Stimulated activated naive B cell treated with anti-CD40 and anti-IgM and Interleukin-4, amounts not matched to agents 10 μg/mL and 1 μg/mL and 100 μg/mL, for 72 hours (primary cell): ENCODE results near the gene ACOT4.
A peak's percentile ranks its signal among the peaks of the same experiment; 100 is the strongest.
"Not testable (repeated sequence)": the region's sequence is repeated elsewhere in the genome, so short reads cannot be mapped to it uniquely, and the experiment has no call there.

Experiments
- ATAC-seq, 2 donors: fragments of 150-1000 bp; cut with Tn5 transposase; replicated peaks; 2 replicates each; pipeline ENCODE4 v1.10.0; 2021; ENCODE audit warnings: moderate library complexity in 1 of 2
- DNase-seq: peaks from one replicate; pipeline ENCODE4 v3.0.0; 2021
- H3K27ac Mint-ChIP-seq: one replicate; pipeline ENCODE4 v1.8.0; 2022; ENCODE audit warnings: mild to moderate bottlenecking, mixed read lengths
- H3K27me3 Mint-ChIP-seq, 2 donors: one replicate each; pipeline ENCODE4 v1.8.0; 2022; ENCODE audit warnings: mixed read lengths in 2 of 2
- H3K36me3 Mint-ChIP-seq, 2 donors: one replicate each; pipeline ENCODE4 v1.8.0; 2022; ENCODE audit warnings: mixed read lengths in 2 of 2, mild to moderate bottlenecking in 1 of 2
- H3K4me1 Mint-ChIP-seq, 2 donors: one replicate each; pipeline ENCODE4 v1.8.0; 2022; ENCODE audit warnings: mixed read lengths in 2 of 2, mild to moderate bottlenecking in 1 of 2
- H3K4me3 Mint-ChIP-seq, 2 donors: one replicate each; pipeline ENCODE4 v1.8.0; 2022; ENCODE audit warnings: mild to moderate bottlenecking in 2 of 2, mixed read lengths in 2 of 2, moderate library complexity in 1 of 2
- H3K9me3 Mint-ChIP-seq, 2 donors: one replicate each; pipeline ENCODE4 v1.8.0; 2022; ENCODE audit warnings: mixed read lengths in 2 of 2, mild to moderate bottlenecking in 1 of 2

ACOT4 gene, protein sequence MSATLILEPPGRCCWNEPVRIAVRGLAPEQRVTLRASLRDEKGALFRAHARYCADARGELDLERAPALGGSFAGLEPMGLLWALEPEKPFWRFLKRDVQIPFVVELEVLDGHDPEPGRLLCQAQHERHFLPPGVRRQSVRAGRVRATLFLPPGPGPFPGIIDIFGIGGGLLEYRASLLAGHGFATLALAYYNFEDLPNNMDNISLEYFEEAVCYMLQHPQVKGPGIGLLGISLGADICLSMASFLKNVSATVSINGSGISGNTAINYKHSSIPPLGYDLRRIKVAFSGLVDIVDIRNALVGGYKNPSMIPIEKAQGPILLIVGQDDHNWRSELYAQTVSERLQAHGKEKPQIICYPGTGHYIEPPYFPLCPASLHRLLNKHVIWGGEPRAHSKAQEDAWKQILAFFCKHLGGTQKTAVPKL

DNA sequence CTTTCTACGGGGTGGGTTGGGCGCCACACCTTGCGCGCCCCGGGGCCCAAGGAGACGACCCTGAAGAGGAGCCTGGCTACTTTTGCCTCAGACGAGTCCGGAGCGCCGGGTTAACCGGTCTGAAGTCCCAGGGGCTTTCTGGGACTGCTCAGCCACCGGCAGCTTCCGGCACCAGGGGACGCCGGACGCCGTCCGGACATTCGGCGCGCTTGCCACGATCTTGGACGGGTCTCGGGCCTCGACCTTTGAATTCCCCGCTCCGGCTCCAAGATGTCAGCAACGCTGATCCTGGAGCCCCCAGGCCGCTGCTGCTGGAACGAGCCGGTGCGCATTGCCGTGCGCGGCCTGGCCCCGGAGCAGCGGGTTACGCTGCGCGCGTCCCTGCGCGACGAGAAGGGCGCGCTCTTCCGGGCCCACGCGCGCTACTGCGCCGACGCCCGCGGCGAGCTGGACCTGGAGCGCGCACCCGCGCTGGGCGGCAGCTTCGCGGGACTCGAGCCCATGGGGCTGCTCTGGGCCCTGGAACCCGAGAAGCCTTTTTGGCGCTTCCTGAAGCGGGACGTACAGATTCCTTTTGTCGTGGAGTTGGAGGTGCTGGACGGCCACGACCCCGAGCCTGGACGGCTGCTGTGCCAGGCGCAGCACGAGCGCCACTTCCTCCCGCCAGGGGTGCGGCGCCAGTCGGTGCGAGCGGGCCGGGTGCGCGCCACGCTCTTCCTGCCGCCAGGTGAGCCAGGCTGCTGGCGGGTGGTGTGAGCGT lies at the start of gene ACOT4:
Gene ACOT4 (plus strand): TSS at position 184 of the 760 bp plus-strand sequence. CDS start 87 bp downstream, at position 271.
- Mint-ChIP-seq H3K27ac (peak within 1 kb of the TSS; percentile 47), H3K4me1 (peaks cover 3 to 11% of the 10 kb centered on the region in 2 donors), H3K27me3 (peaks cover 0 to 13% of the 10 kb centered on the region in 2 donors), H3K36me3 (no peaks in the 10 kb centered on the region), H3K9me3 (no peaks in the 10 kb centered on the region), H3K4me3 (peak within 1 kb of the TSS; percentile 81 to 90)
- DNase-seq (peak; percentile 32), ATAC-seq (peak; percentile 82 to 86)

GRCh38 chr14:73542961-73543360 lies 48.7 kb upstream of the ACOT4 start:
- H3K27ac Mint-ChIP-seq, ATAC-seq, DNase-seq, H3K4me3 Mint-ChIP-seq, H3K27me3 Mint-ChIP-seq, H3K9me3 Mint-ChIP-seq, H3K4me1 Mint-ChIP-seq, H3K36me3 Mint-ChIP-seq: not testable (repeated sequence)

DNA sequence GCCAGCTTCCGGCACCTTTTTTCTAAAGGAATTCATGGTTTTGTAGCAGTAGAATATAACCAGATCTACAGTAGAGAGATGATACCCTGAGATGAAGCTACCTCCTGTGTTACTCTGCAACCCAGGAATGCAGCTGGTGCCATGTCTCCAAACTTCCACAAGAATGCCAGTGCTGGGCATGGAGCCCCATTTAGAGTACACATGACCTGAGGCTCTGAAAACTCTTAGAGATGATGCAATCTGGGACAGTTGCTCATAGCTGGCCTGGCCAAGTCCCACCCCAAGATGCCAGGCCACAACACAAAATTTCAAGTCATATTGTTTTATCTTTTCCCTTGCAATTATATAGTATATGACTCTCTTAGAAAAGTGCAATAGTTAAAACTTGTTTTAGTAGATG lies 46.3 kb upstream of the ACOT4 start:
- H3K27me3 Mint-ChIP-seq, H3K36me3 Mint-ChIP-seq, ATAC-seq, H3K9me3 Mint-ChIP-seq, H3K4me3 Mint-ChIP-seq, H3K4me1 Mint-ChIP-seq, DNase-seq, H3K27ac Mint-ChIP-seq: not testable (repeated sequence)

DNA sequence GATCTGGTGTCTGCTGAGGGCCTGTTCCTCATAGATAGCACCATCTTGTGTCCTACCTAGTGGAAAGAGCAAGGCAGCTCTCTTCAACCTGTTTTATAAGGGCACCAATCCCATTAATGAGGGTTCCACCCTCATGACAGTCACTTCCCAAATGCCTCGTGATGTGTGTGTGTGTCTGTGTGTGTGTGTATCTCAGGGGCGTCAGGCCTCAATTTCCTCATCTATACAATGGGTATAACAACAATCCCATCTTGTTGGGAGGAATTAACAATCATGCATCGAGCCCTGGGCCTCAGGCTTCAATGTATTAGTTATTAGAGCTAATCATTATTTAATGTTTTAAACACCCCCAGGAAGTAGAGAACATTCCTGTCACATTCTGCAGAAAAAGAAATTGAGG lies 42.6 kb upstream of the ACOT4 start:
- H3K27ac Mint-ChIP-seq, ATAC-seq, H3K27me3 Mint-ChIP-seq, H3K36me3 Mint-ChIP-seq, H3K4me1 Mint-ChIP-seq, DNase-seq, H3K4me3 Mint-ChIP-seq, H3K9me3 Mint-ChIP-seq: not testable (repeated sequence)

DNA sequence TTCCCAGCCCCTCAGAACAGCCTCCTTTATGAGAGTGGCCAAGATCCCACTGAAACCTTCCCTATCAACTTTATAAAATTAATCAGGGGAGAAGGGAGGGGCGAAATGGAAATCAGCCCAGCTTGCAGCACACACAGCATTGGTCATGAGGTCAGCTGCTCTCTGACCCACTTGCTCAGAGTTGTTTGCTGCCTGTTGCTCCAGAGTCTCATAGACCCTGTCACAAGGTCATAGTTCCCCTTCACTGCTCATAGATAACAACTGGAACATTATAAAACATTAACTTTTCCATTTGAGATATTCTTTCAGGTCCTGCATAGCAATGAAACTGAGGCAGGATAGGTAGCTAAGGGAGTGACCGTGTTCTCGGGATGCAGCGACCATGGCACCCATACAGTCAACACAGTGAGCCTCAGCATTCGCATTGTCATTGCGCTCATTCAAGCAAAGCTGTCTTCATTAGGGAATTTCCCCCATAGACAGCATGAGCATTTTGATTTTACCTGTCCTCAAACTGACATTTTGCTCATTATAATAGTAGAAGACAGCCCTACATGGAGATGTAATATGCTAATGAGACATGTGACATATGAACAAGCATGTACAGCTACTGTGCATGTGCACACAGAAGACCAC lies 41.7 kb upstream of the ACOT4 start:
- not testable (repeated sequence) for H3K36me3 Mint-ChIP-seq, H3K4me3 Mint-ChIP-seq, H3K27ac Mint-ChIP-seq, H3K4me1 Mint-ChIP-seq, H3K27me3 Mint-ChIP-seq, H3K9me3 Mint-ChIP-seq, DNase-seq
- peak; percentile 94 to 98 for ATAC-seq

GRCh38 chr14:73553845-73554244 lies 37.8 kb upstream of the ACOT4 start:
- no peaks in the 10 kb centered on the region for H3K9me3 Mint-ChIP-seq

GRCh38 chr14:73557201-73557600 lies 34.5 kb upstream of the ACOT4 start:
- not testable (repeated sequence) for H3K4me1 Mint-ChIP-seq, DNase-seq, H3K9me3 Mint-ChIP-seq, H3K27ac Mint-ChIP-seq, H3K4me3 Mint-ChIP-seq, H3K27me3 Mint-ChIP-seq, ATAC-seq, H3K36me3 Mint-ChIP-seq

More at GRCh38 chr14:73553845-73554244, 37.8 kb upstream of the ACOT4 start:
- DNase-seq: no peak
- Mint-ChIP-seq H3K36me3 (no peaks in the 10 kb centered on the region), H3K27me3 (peaks cover 0 to 4% of the 10 kb centered on the region in 2 donors), H3K4me1 (peaks cover 1 to 5% of the 10 kb centered on the region in 2 donors), H3K27ac (no peak overlapping the region), H3K4me3 (no peak overlapping the region)
- ATAC-seq: no peak

DNA sequence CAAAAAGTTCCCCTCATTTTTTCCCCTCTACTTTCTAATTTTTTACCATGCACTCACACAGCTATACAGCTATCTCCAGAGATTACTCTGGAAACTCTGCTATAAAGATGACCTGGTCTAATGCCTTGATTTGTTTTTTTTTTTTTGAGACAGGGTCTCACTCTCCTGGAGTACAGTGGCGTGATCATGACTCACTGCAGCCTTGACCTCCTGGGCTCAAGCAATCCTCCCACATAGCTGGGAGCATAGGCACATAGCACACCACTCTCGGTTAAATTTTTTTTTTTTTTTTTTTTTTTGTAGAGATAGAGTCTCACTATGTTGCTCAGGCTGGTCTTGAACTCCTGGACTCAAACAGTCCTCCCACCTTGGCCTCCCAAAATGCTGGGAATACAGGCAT lies 33.4 kb upstream of the ACOT4 start:
- H3K4me3 Mint-ChIP-seq, DNase-seq, H3K27ac Mint-ChIP-seq, H3K4me1 Mint-ChIP-seq, ATAC-seq, H3K27me3 Mint-ChIP-seq, H3K9me3 Mint-ChIP-seq: not testable (repeated sequence)
- peaks cover 11 to 13% of the 10 kb centered on the region in 2 donors for H3K36me3 Mint-ChIP-seq

- not testable (repeated sequence) for H3K4me3 Mint-ChIP-seq, ATAC-seq, H3K9me3 Mint-ChIP-seq, H3K27me3 Mint-ChIP-seq, H3K27ac Mint-ChIP-seq, DNase-seq
- Mint-ChIP-seq H3K36me3 (peaks cover 29 to 30% of the 10 kb centered on the region in 2 donors), H3K4me1 (peaks cover 7 to 20% of the 10 kb centered on the region in 2 donors)
Observed at GRCh38 chr14:73562256-73562655, 29.4 kb upstream of the ACOT4 start.

GRCh38 chr14:73562696-73563095 lies 29.0 kb upstream of the ACOT4 start:
- not testable (repeated sequence) for DNase-seq, H3K9me3 Mint-ChIP-seq, H3K4me3 Mint-ChIP-seq

DNA sequence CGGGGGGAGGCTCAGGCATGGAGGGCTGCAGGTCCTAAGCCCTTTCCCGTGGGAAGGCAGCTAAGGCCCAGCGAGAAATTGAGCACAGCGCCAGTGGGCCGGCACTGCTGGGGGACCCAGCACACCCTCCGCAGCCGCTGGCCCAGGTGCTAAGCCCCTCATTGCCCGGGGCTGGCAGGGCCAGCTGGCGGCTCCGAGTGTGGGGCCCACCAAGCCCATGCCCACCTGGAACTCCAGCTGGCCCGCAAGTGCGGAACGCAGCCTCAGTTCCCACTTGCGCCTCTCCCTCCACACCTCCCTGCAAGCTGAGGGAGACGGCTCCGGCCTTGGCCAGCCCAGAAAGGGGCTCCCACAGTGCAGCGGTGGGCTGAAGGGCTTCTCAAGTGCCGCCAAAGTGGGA lies 25.2 kb upstream of the ACOT4 start:
- H3K27me3 Mint-ChIP-seq, DNase-seq, H3K4me3 Mint-ChIP-seq, ATAC-seq, H3K27ac Mint-ChIP-seq, H3K9me3 Mint-ChIP-seq: not testable (repeated sequence)
- Mint-ChIP-seq H3K4me1 (peaks cover 28 to 42% of the 10 kb centered on the region in 2 donors), H3K36me3 (peaks cover 29 to 39% of the 10 kb centered on the region in 2 donors)

More at GRCh38 chr14:73562696-73563095, 29.0 kb upstream of the ACOT4 start:
- not testable (repeated sequence) for H3K27me3 Mint-ChIP-seq, ATAC-seq, H3K27ac Mint-ChIP-seq
- Mint-ChIP-seq H3K36me3 (peaks cover 31 to 34% of the 10 kb centered on the region in 2 donors), H3K4me1 (peaks cover 8 to 25% of the 10 kb centered on the region in 2 donors)

DNA sequence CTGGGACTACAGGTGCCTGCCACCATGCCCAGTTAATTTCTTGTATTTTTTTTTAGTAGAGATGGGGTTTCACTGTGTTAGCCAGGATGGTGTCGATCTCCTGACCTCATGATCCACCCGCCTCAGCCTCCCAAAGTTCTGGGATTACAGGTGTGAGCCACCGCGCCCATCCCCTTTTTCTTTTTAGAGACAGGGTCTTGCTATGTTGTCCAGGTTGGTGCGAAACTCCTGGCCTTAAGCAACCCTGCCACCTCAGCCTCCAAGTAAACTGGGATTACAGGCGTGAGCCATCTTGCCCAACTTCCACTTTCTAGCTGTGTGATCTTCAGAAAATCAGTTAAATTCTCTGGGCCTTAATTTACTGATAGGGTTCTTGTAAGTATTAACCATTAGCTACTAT lies 24.7 kb upstream of the ACOT4 start:
- Mint-ChIP-seq H3K36me3 (peaks cover 25 to 34% of the 10 kb centered on the region in 2 donors), H3K4me3 (peak overlapping the region; percentile 21 to 44), H3K4me1 (peaks cover 28 to 42% of the 10 kb centered on the region in 2 donors)
- ATAC-seq, DNase-seq, H3K9me3 Mint-ChIP-seq, H3K27ac Mint-ChIP-seq, H3K27me3 Mint-ChIP-seq: not testable (repeated sequence)

DNA sequence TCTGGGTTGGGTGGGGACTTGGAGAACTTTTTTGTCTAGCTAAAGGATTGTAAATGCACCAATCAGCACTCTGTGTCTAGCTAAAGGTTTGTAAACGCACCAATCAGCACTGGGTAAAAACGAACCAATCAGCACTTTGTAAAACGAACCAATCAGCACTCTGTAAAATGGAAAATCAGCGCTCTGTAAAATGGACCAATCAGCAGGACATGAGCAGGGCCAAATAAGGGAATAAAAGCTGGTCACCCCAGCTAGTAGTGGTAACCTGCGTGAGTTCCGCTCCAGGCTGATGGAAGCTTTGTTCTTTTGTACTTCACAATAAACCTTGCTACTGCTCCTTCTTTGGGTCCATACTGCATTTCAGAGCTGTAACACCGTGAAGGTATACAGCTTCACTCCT lies 24.3 kb upstream of the ACOT4 start:
- H3K27me3 Mint-ChIP-seq: no peaks in the 10 kb centered on the region
- DNase-seq: no peak
- H3K4me1 Mint-ChIP-seq: peaks cover 28 to 42% of the 10 kb centered on the region in 2 donors
- peak overlapping the region in 1 of 2 donors; percentile 96 for H3K4me3 Mint-ChIP-seq
- no peak overlapping the region for H3K27ac Mint-ChIP-seq
- peaks cover 27 to 35% of the 10 kb centered on the region in 2 donors for H3K36me3 Mint-ChIP-seq
- peaks cover 4 to 6% of the 10 kb centered on the region in 2 donors for H3K9me3 Mint-ChIP-seq
- no peak for ATAC-seq
